Testis (tissue), 3 donors: Measurements from ENCODE around the gene SLC2A4. TPM values are rescaled to one million over a fixed set of nuclear protein-coding genes. Genes with fewer than 3 reads are reported as not detected.
A peak's percentile ranks its signal among the peaks of the same experiment; 100 is the strongest.
"Not testable (repeated sequence)": the region's sequence is repeated elsewhere in the genome, so short reads cannot be mapped to it uniquely, and the experiment has no call there.

Experiments
- DNase-seq: peaks from one replicate; pipeline ENCODE4 v3.0.0-alpha.2; 2019
- H3K27ac ChIP-seq, 2 donors: fragments of 200-600 bp; sonication (generic); one replicate each; pipeline ENCODE4 v1.5.1; 2019
- H3K27me3 ChIP-seq: fragments of 200-600 bp; sonication (generic); one replicate; pipeline ENCODE4 v1.5.1; 2019
- H3K36me3 ChIP-seq: fragments of 200-600 bp; sonication (generic); one replicate; pipeline ENCODE4 v1.5.1; 2017; ENCODE audit warnings: low read depth; ENCODE audit errors: missing control alignments
- H3K4me1 ChIP-seq: fragments of 200-600 bp; sonication (generic); one replicate; pipeline ENCODE4 v1.5.1; 2019
- H3K4me3 ChIP-seq, 2 donors: fragments of 200-600 bp; sonication (generic); one replicate each; pipeline ENCODE4 v1.5.1; 2017 to 2019
- H3K9me3 ChIP-seq: fragments of 200-600 bp; sonication (generic); one replicate; pipeline ENCODE4 v1.5.1; 2017
- POLR2A ChIP-seq: fragments of 450-650 bp; IDR thresholded peaks from one replicate; pipeline ENCODE4 v1.6.1; 2017; ENCODE audit warnings: antibody characterized with exemption, mild to moderate bottlenecking, moderate library complexity
- WGBS, 2 donors: methylation state at CpG; one replicate each; pipeline ENCODE4 v1.1.5; 2018; 5-methylcytosine and 5-hydroxymethylcytosine counted together
- intact Hi-C: fragments of 100-400 bp; cut with DNase I; formaldehyde crosslinking; loops from one replicate; pipeline ENCODE4 v1.15.1; 2023; ENCODE audit warnings: low total_unique reads
- polyA plus RNA-seq: library from polyadenylated mRNA; stranded (reverse); fragments of 350-450 nt; fragmentation: Illumina TruSeq; extraction: RNeasy Lipid Tissue Mini Kit (QIAGEN cat#74804); gene quantifications from one replicate; pipeline ENCODE4 v1.2.3, GENCODE V29; 2014; ENCODE audit warnings: low read depth, low replicate concordance; ENCODE audit not compliant: insufficient read depth
- total RNA-seq, 2 donors: library from RNA; depleted of rRNA; stranded (reverse); fragments of >200 nt; gene quantifications; one replicate each; pipeline ENCODE4 v1.2.3, GENCODE V29; 2016
- TF ChIP-seq, protein P1 (sequence below), 3 experiments: fragments of 450-650 bp in 2 of 3; fragments of 200-600 bp in 1 of 3; sonication (generic) in 1 of 3; IDR thresholded peaks; one replicate each; pipeline ENCODE4 v1.5.1; 2016 to 2019; ENCODE audit warnings: antibody characterized with exemption in 3 of 3, mild to moderate bottlenecking in 2 of 3, moderate library complexity in 1 of 3

Gene SLC2A4
- total and polyA plus RNA-seq, 3 donors from 2014 or later = 4.2 to 6.6 (median 4.7) TPM

DNA sequence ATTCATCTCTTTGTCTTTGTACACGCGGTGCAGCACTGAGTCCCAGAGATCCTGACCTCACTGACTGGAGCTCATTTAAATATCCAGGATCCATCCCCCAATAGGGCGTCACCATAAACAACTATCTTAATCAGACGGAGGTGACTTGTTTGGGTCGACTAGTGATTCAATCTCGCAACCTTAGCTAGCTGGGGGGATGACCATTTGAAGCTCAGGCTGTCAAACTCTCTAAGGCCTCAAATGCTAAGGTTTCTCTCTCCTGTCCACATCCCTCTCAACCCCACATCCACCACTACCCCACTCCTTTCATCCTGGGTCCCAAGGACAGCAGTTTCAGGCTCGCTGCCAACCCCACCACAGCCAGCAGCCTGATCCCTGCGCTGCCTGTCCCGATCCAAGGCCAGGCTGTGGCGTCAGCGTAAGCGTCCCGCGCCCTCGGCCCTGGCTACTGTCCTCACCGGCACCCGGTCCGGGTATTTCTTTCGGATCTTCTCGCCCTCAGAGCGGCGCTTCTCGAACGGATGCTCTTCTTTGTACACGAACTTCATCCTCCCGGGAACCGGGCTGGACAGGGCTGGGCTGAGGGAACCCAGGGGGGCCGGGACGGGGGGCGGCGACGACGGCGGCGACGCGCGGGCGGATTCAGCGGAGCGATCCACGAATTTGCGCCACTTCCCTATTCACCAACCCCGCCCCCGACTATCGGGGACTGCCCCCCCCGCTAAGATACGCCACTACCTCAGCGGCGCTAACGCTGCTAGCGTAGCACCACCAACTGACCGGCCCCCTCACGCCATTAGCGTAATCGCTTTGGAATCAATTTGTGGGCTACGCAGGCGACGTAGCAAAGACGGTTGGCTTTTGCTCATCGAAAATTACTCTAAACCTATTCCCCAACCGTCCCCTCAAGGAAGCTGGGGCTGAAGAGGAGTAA is 39.5 kb upstream of the SLC2A4 start, which contains the start of gene GABARAP:
TSS of gene GABARAP (minus strand) at position 667 of the 934 bp plus-strand sequence. CDS start at position 548, 119 bp downstream.
- Histone ChIP-seq H3K27me3 (no peaks in the 10 kb centered on the region), H3K9me3 (no peaks in the 10 kb centered on the region), H3K4me1 (peaks cover 27% of the 10 kb centered on the region), H3K27ac (peak within 1 kb of the TSS; percentile 92 to 98), H3K4me3 (peak within 1 kb of the TSS; percentile 69 to 85), H3K36me3 (no peaks in the 10 kb centered on the region)
- 0 to 1% methylated on average over 37 to 62 of the region's 62 CpGs for WGBS, 2 donors
- DNase-seq = peak; percentile 96
- TF ChIP-seq POLR2A = peak; percentile 12
- TF ChIP-seq, protein P1, sequence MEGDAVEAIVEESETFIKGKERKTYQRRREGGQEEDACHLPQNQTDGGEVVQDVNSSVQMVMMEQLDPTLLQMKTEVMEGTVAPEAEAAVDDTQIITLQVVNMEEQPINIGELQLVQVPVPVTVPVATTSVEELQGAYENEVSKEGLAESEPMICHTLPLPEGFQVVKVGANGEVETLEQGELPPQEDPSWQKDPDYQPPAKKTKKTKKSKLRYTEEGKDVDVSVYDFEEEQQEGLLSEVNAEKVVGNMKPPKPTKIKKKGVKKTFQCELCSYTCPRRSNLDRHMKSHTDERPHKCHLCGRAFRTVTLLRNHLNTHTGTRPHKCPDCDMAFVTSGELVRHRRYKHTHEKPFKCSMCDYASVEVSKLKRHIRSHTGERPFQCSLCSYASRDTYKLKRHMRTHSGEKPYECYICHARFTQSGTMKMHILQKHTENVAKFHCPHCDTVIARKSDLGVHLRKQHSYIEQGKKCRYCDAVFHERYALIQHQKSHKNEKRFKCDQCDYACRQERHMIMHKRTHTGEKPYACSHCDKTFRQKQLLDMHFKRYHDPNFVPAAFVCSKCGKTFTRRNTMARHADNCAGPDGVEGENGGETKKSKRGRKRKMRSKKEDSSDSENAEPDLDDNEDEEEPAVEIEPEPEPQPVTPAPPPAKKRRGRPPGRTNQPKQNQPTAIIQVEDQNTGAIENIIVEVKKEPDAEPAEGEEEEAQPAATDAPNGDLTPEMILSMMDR (IDR thresholded peaks at IDR 0.05) = peak in 1 of 3 experiments; percentile 8
- intact Hi-C loops = no loop called here

DNA sequence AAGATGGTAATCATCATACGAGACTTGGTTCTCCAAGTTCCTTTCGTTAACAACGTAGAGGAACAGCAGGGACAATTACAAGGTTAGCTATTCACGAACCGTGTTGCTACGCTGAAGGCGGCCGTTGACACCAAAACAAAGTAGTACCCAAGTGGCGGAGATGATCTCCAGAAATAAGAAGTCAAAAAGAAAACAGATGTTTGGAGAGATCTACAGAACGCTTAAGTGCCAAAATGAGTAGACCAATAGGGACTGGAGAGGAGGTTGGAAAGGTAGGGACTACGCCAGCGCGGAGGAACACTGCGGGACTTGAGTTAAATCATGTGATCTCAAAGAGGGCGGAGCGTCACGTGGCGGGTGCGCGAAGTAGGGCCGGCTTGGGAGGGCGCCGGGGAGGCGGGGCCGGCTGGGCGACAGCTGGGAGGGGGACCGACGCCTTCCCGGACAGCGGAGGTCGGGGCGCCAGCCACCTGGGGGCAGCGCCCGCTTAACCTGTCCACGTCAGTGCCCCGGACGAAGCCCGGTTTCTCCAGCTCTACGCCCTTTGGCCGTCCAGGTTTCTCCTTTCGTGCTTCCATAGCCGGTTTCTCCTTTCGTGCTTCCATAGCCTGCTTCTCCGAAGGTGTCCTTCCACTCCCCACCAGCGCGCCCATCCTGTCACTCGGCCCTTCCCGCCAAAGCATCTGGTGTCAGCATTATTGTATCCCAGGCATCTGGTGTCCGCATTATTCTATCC is 38.6 kb upstream of the SLC2A4 start:
- intact Hi-C loops = no loop called here
- peak; percentile 98 for DNase-seq
- Histone ChIP-seq H3K27ac (peak overlapping the region; percentile 92 to 98), H3K36me3 (no peaks in the 10 kb centered on the region), H3K4me3 (peak overlapping the region; percentile 69 to 85), H3K9me3 (no peaks in the 10 kb centered on the region), H3K4me1 (peaks cover 21% of the 10 kb centered on the region), H3K27me3 (no peaks in the 10 kb centered on the region)
- TF ChIP-seq POLR2A = peak; percentile 43
- TF ChIP-seq, protein P1 (IDR thresholded peaks at IDR 0.05) = peak in 1 of 3 experiments; percentile 4
- 1% methylated on average over 49 of the region's 49 CpGs for WGBS, 2 donors

GRCh38 chr17:7243453-7243729 is 38.1 kb upstream of the SLC2A4 start:
- intact Hi-C loops = no loop called here
- Histone ChIP-seq H3K9me3 (no peaks in the 10 kb centered on the region), H3K4me3 (peak overlapping the region; percentile 69 to 85), H3K27me3 (no peaks in the 10 kb centered on the region), H3K27ac (peak overlapping the region; percentile 92 to 98), H3K36me3 (no peaks in the 10 kb centered on the region), H3K4me1 (peaks cover 21% of the 10 kb centered on the region)
- WGBS, 2 donors = 23 to 25% methylated on average over 2 of the region's 2 CpGs
- no peak for DNase-seq
- TF ChIP-seq POLR2A = no peak
- TF ChIP-seq, protein P1 (IDR thresholded peaks at IDR 0.05) = no peak

GRCh38 chr17:7243838-7244237 is 37.7 kb upstream of the SLC2A4 start:
- H3K27me3 ChIP-seq, intact Hi-C loops, H3K9me3 ChIP-seq, DNase-seq, H3K36me3 ChIP-seq: not testable (repeated sequence)
- Histone ChIP-seq H3K4me1 (peaks cover 21% of the 10 kb centered on the region), H3K4me3 (peak overlapping the region in 1 of 2 donors; percentile 85), H3K27ac (peak overlapping the region in 1 of 2 donors; percentile 92)
- WGBS, 2 donors = 54 to 65% methylated on average over 9 of the region's 10 CpGs

- no peak for DNase-seq
Measured at GRCh38 chr17:7246779-7247178, 34.7 kb upstream of the SLC2A4 start.

More at GRCh38 chr17:7246779-7247178, 34.7 kb upstream of the SLC2A4 start:
- H3K27ac ChIP-seq = no peak overlapping the region
- H3K4me1 ChIP-seq = peaks cover 19% of the 10 kb centered on the region
- no peaks in the 10 kb centered on the region for H3K27me3 ChIP-seq
- H3K4me3 ChIP-seq = no peak overlapping the region
- intact Hi-C loops = no loop called here
- 82 to 93% methylated on average over 5 of the region's 5 CpGs for WGBS, 2 donors
- H3K9me3 ChIP-seq = no peaks in the 10 kb centered on the region
- TF ChIP-seq, protein P1 (IDR thresholded peaks at IDR 0.05) = no peak
- TF ChIP-seq POLR2A = no peak
- H3K36me3 ChIP-seq = no peaks in the 10 kb centered on the region
